IMR-90 (cell line): ENCODE results near the gene CEACAM16. TPM values are rescaled to one million over a fixed set of nuclear protein-coding genes. Genes with fewer than 3 reads are reported as not detected.

ENCODE experiments used
- ATAC-seq: fragments of 200-7000 bp; cut with Tn5 transposase; 2 replicates; pipeline ENCODE4 v1.9.1; 2020; ENCODE audit warnings: low read depth, mild to moderate bottlenecking, moderate library complexity
- BruUV-seq: library from RNA; stranded (reverse); fragments of 400-500 nt; replicated peaks from 2 replicates; lab custom pipeline; 2021; lab: Mats Ljungman, UMichigan
- CTCF ChIA-PET: fragments of 300-600 bp; formaldehyde crosslinking; extraction: SDS; loops from one replicate; lab custom pipeline; 2021; ENCODE audit warnings: antibody characterized with exemption; lab: Yijun Ruan, JAX
- POLR2A ChIA-PET: fragments of 300-600 bp; sonication (Branson Sonifier 250); formaldehyde crosslinking; loops from one replicate; lab custom pipeline; 2022; ENCODE audit warnings: antibody characterized with exemption; ENCODE audit not compliant: unreplicated experiment; lab: Charles Lee
- DNase-seq: peaks from one replicate; pipeline ENCODE4 v3.0.0; 2013
- H2AFZ ChIP-seq: replicated peaks from 2 replicates; pipeline ENCODE3; 2013; ENCODE audit warnings: low read length, mild to moderate bottlenecking; ENCODE audit not compliant: poor library complexity
- H2AK5ac ChIP-seq: 2 replicates; pipeline ENCODE4 v1.6.1; 2013; ENCODE audit warnings: low read depth, low read length, inconsistent platforms
- H2AK9ac ChIP-seq: replicated peaks from 2 replicates; pipeline ENCODE3; 2013; ENCODE audit warnings: mild to moderate bottlenecking, low read depth, low read length, moderate library complexity; ENCODE audit not compliant: poor library complexity
- H2BK120ac ChIP-seq: 2 replicates; pipeline ENCODE4 v1.6.1; 2013; ENCODE audit warnings: low read depth, low read length, inconsistent platforms
- H2BK15ac ChIP-seq: 3 replicates; pipeline ENCODE4 v1.6.1; 2013; ENCODE audit warnings: low read depth, low read length, inconsistent platforms
- H2BK20ac ChIP-seq: 2 replicates; pipeline ENCODE4 v1.6.1; 2013; ENCODE audit warnings: low read depth, mild to moderate bottlenecking, inconsistent platforms, low read length, moderate library complexity
- H2BK5ac ChIP-seq: 2 replicates; pipeline ENCODE4 v1.6.1; 2013; ENCODE audit warnings: mild to moderate bottlenecking, low read depth, low read length, inconsistent platforms; ENCODE audit not compliant: poor library complexity, severe bottlenecking
- H3K14ac ChIP-seq: replicated peaks from 2 replicates; pipeline ENCODE4 v1.6.1; 2013; ENCODE audit warnings: low read depth, low read length, inconsistent platforms
- H3K18ac ChIP-seq: 2 replicates; pipeline ENCODE4 v1.6.1; 2013; ENCODE audit warnings: low read depth, low read length, control low read depth
- H3K23ac ChIP-seq: 2 replicates; pipeline ENCODE4 v1.6.1; 2013; ENCODE audit warnings: low read depth, low read length, inconsistent platforms
- H3K27ac ChIP-seq: 2 replicates; pipeline ENCODE4 v1.5.1; 2013; ENCODE audit warnings: mild to moderate bottlenecking, control low read depth, low read length; ENCODE audit not compliant: insufficient read depth
- H3K27me3 ChIP-seq: 2 replicates; pipeline ENCODE4 v1.6.1; 2013; ENCODE audit warnings: low read length; ENCODE audit not compliant: control insufficient read depth, insufficient read depth
- H3K36me3 ChIP-seq: 2 replicates; pipeline ENCODE4 v1.6.1; 2013; ENCODE audit warnings: low read length, mixed read lengths; ENCODE audit not compliant: control insufficient read depth, insufficient read depth
- H3K4ac ChIP-seq: 2 replicates; pipeline ENCODE4 v1.6.1; 2013; ENCODE audit warnings: low read depth, low read length, inconsistent platforms
- H3K4me1 ChIP-seq: 2 replicates; pipeline ENCODE4 v1.6.1; 2013; ENCODE audit warnings: low read length, mixed read lengths; ENCODE audit not compliant: control insufficient read depth, insufficient read depth
- H3K4me2 ChIP-seq: 2 replicates; pipeline ENCODE4 v1.6.1; 2013; ENCODE audit warnings: low read depth, mild to moderate bottlenecking, control low read depth, low read length, moderate library complexity
- H3K4me3 ChIP-seq: 2 replicates; pipeline ENCODE4 v1.5.1; 2013; ENCODE audit warnings: low read depth, mild to moderate bottlenecking, control low read depth, low read length, moderate library complexity; ENCODE audit not compliant: insufficient read depth
- H3K56ac ChIP-seq: 2 replicates; pipeline ENCODE4 v1.6.1; 2013; ENCODE audit warnings: low read length, inconsistent platforms; ENCODE audit not compliant: insufficient read depth; ENCODE audit errors: extremely low read depth
- H3K79me1 ChIP-seq, 2 experiments: 2 replicates each; pipeline ENCODE4 v1.6.1; 2013; ENCODE audit warnings: low read length in 2 of 2, inconsistent platforms in 1 of 2, low read depth in 1 of 2
- H3K9ac ChIP-seq: 2 replicates; pipeline ENCODE4 v1.6.1; 2013; ENCODE audit warnings: low read depth, low read length, control low read depth
- H3K9me1 ChIP-seq: 2 replicates; pipeline ENCODE4 v1.6.1; 2013; ENCODE audit warnings: low read length, inconsistent platforms; ENCODE audit not compliant: insufficient read depth
- H3K9me3 ChIP-seq: 2 replicates; pipeline ENCODE4 v1.6.1; 2013; ENCODE audit warnings: low read length; ENCODE audit not compliant: control insufficient read depth, insufficient read depth
- H4K20me1 ChIP-seq: 2 replicates; pipeline ENCODE4 v1.6.1; 2013; ENCODE audit warnings: low read length, inconsistent platforms; ENCODE audit not compliant: insufficient read depth
- H4K5ac ChIP-seq: 2 replicates; pipeline ENCODE4 v1.6.1; 2013; ENCODE audit warnings: mild to moderate bottlenecking, low read depth, low read length, control low read depth
- H4K8ac ChIP-seq, 2 experiments: 2 replicates each; pipeline ENCODE4 v1.6.1; 2013; ENCODE audit warnings: low read depth in 2 of 2, low read length in 2 of 2, control low read depth in 1 of 2, inconsistent platforms in 1 of 2
- H4K91ac ChIP-seq: 2 replicates; pipeline ENCODE4 v1.6.1; 2013; ENCODE audit warnings: low read depth, low read length, inconsistent platforms; ENCODE audit not compliant: insufficient read depth
- CEBPB ChIP-seq: IDR thresholded peaks from 2 replicates; pipeline ENCODE4 v1.6.1; 2012; ENCODE audit warnings: low read depth, low read length, improper control_type of control experiment
- NFE2L2 ChIP-seq: fragments of 150-350 bp; IDR thresholded peaks from 2 replicates; pipeline ENCODE4 v1.6.1; 2016; ENCODE audit warnings: low read depth, mild to moderate bottlenecking, low read length
- USF2 ChIP-seq: fragments of 150-350 bp; IDR thresholded peaks from 2 replicates; pipeline ENCODE4 v1.6.1; 2017; ENCODE audit warnings: mild to moderate bottlenecking, antibody characterized with exemption, low read length, low read depth
- WGBS, 2 experiments: methylation state at CpG; one replicate each; pipeline versions ENCODE4 v1.1.5 to v1.1.7; 2013; ENCODE audit warnings: missing lambda C conversion rate in 2 of 2; ENCODE audit not compliant: insufficient read length in 1 of 2; ENCODE audit errors: extremely low coverage in 2 of 2; 5-methylcytosine and 5-hydroxymethylcytosine counted together
- dilution Hi-C: fragments of 300-500 bp; cut with HindIII; formaldehyde crosslinking; loops from one replicate; pipeline ENCODE4 v1.14.3; 2018; ENCODE audit warnings: low sequenced_read_pairs; ENCODE audit not compliant: unreplicated experiment
- in situ Hi-C: fragments of 300-500 bp; cut with MboI; formaldehyde crosslinking; loops from 3 replicates; pipeline ENCODE4 v1.14.3; 2019; ENCODE audit warnings: low sequenced_read_pairs, inconsistent platforms, mixed read lengths
- intact Hi-C: fragments of 100-400 bp; cut with micrococcal nuclease; formaldehyde crosslinking; loops from 2 replicates; pipeline ENCODE4 v1.10.0; 2022
- polyA plus RNA-seq, 3 experiments: library from polyadenylated mRNA; depleted of rRNA; stranded (reverse); fragments of >200 nt; gene quantifications; 2 replicates each; pipeline ENCODE4 v1.2.3, GENCODE V29; 2012; ENCODE audit warnings: low replicate concordance in 1 of 3
- total RNA-seq: library from RNA; depleted of rRNA; stranded (reverse); fragments of >200 nt; gene quantifications from 2 replicates; pipeline ENCODE4 v1.2.3, GENCODE V29; 2012

The CEACAM16 gene
- total and polyA plus RNA-seq, 2 of the 4 experiments (the other 2 are of a cell fraction) = not detected

GRCh38 chr19:44677019-44677811 lies 21.7 kb upstream of the CEACAM16 start:
- H2BK15ac ChIP-seq = peak overlapping the region; percentile 37; the same call in 1 of the 3 replicates
- peak overlapping the region; percentile 14; the same call in 1 of the 2 replicates for H4K91ac ChIP-seq
- 0 out of 2 replicates have a peak, but pooled peaks cover 2% of the 10 kb centered on the region for H3K9me3 ChIP-seq
- H3K14ac ChIP-seq = peak overlapping the region; percentile 54; the same call in 1 of the 2 replicates
- no peak overlapping the region for H2AK9ac ChIP-seq
- H3K4me3 ChIP-seq = no peak overlapping the region
- no peaks in the 10 kb centered on the region for H4K20me1 ChIP-seq
- WGBS, 2 experiments = 57% methylated on average over 2 of the region's 8 CpGs; no CpG with 5 or more reads in 1 of the 2 experiments
- peak overlapping the region in 1 of 2 experiments; percentile 38; a peak in 2 of 4 replicates for H4K8ac ChIP-seq
- H3K79me1 ChIP-seq = no peaks in the 10 kb centered on the region
- no peak overlapping the region for H3K56ac ChIP-seq
- in situ Hi-C loops = no loop called here
- H2BK120ac ChIP-seq = peak overlapping the region; percentile 72
- no peak overlapping the region for H3K9ac ChIP-seq
- H2AFZ ChIP-seq = peak overlapping the region; percentile 67
- peak overlapping the region; percentile 17 for H2BK5ac ChIP-seq
- peaks cover 3% of the 10 kb centered on the region for H3K4me1 ChIP-seq
- POLR2A ChIA-PET = no interaction called here
- peaks cover 17% of the 10 kb centered on the region; the same call in 1 of the 2 replicates for H3K36me3 ChIP-seq
- peak overlapping the region; percentile 55 for H3K4ac ChIP-seq
- CTCF ChIA-PET = interaction anchor here (0.6 to 0.7 kb wide), 2 partner anchors 23 to 130 kb away, joined by 3 to 4 read pairs; no protein-coding TSS in a partner anchor
- ATAC-seq (peak; percentile 44), DNase-seq (peak; percentile 70)
- no peak overlapping the region for H3K23ac ChIP-seq
- TF ChIP-seq NFE2L2 (no peak), USF2 (0 out of 2 replicates have a peak, but pooled peaks have one; percentile 8), CEBPB (peak; percentile 68)
- peak overlapping the region; percentile 72 for H4K5ac ChIP-seq
- intact Hi-C loops = no loop called here
- 0 out of 2 replicates have a peak, but pooled peaks cover 4% of the 10 kb centered on the region for H3K9me1 ChIP-seq
- dilution Hi-C loops = no loop called here
- no TSS peak for BruUV-seq
- peak overlapping the region; percentile 29; the same call in 1 of the 2 replicates for H3K18ac ChIP-seq
- H2BK20ac ChIP-seq = peak overlapping the region; percentile 31; the same call in 1 of the 2 replicates
- 0 out of 2 replicates have a peak overlapping the region, but pooled peaks have one; percentile 33 for H3K27ac ChIP-seq
- peak overlapping the region; percentile 14; the same call in 1 of the 2 replicates for H2AK5ac ChIP-seq
- H3K27me3 ChIP-seq = no peaks in the 10 kb centered on the region
- H3K4me2 ChIP-seq = peak overlapping the region; percentile 42; the same call in 1 of the 2 replicates
